Kidney epithelial cell (primary cell): ENCODE results near the gene MATN1. TPM values are rescaled to one million over a fixed set of nuclear protein-coding genes. Genes with fewer than 3 reads are reported as not detected.

Source experiments
- DNase-seq: peaks from one replicate; pipeline ENCODE4 v3.0.0-alpha.2; 2010; ENCODE audit warnings: low read depth
- H3K27me3 ChIP-seq: 2 replicates; pipeline ENCODE4 v1.6.0; 2011; ENCODE audit warnings: low read length; ENCODE audit not compliant: control insufficient read depth, insufficient read depth
- H3K36me3 ChIP-seq: 2 replicates; pipeline ENCODE4 v1.5.1; 2011; ENCODE audit warnings: low read length; ENCODE audit not compliant: control insufficient read depth, insufficient read depth
- H3K4me3 ChIP-seq: 2 replicates; pipeline ENCODE4 v1.5.1; 2011; ENCODE audit warnings: low read depth, mild to moderate bottlenecking, control low read depth, low read length
- CTCF ChIP-seq: IDR thresholded peaks from 2 replicates; pipeline ENCODE4 v1.5.1; 2011; ENCODE audit warnings: mild to moderate bottlenecking, moderate library complexity, low read length, control low read depth, inconsistent platforms; ENCODE audit not compliant: insufficient read depth, poor library complexity, severe bottlenecking
- total RNA-seq: library from RNA; depleted of rRNA; stranded (reverse); fragments of >200 nt; gene quantifications from 2 replicates; pipeline ENCODE4 v1.2.3, GENCODE V29; 2015

Gene MATN1
- total RNA-seq, 1 donor from 2014 or later: 0.04 TPM

- DNase-seq: no peak
- no peak overlapping the region for H3K4me3 ChIP-seq
- H3K27me3 ChIP-seq: no peaks in the 10 kb centered on the region
- TF ChIP-seq CTCF: no peak
- H3K36me3 ChIP-seq: no peaks in the 10 kb centered on the region
Measured at GRCh38 chr1:30765556-30766434, 42.4 kb upstream of the MATN1 start.

GRCh38 chr1:30764939-30765555 is 41.7 kb upstream of the MATN1 start:
- Histone ChIP-seq H3K36me3 (no peaks in the 10 kb centered on the region), H3K27me3 (no peaks in the 10 kb centered on the region), H3K4me3 (no peak overlapping the region)
- no peak for TF ChIP-seq CTCF
- DNase-seq: no peak

DNA sequence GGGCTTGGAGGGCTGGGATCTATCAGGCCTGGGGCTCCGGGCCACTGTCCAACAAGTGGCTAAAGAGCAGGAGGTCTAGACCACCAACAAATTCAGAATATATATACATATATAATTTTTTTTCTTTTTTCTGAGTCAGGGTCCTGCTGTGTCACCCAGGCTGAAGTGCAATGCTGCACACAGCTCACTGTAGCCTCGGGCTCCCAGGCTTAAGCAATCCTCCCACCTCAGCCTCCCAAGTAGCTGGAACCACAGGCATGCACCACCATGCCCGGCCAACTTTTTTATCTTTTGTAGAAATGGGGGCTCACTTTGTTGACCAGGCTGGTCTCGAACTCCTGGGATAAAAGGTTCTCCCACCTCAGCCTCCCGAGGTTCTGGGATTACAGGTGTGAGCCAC is 41.0 kb upstream of the MATN1 start:
- no peak overlapping the region for H3K4me3 ChIP-seq
- no peaks in the 10 kb centered on the region for H3K36me3 ChIP-seq
- DNase-seq: no peak
- H3K27me3 ChIP-seq: no peaks in the 10 kb centered on the region
- TF ChIP-seq CTCF: no peak

DNA sequence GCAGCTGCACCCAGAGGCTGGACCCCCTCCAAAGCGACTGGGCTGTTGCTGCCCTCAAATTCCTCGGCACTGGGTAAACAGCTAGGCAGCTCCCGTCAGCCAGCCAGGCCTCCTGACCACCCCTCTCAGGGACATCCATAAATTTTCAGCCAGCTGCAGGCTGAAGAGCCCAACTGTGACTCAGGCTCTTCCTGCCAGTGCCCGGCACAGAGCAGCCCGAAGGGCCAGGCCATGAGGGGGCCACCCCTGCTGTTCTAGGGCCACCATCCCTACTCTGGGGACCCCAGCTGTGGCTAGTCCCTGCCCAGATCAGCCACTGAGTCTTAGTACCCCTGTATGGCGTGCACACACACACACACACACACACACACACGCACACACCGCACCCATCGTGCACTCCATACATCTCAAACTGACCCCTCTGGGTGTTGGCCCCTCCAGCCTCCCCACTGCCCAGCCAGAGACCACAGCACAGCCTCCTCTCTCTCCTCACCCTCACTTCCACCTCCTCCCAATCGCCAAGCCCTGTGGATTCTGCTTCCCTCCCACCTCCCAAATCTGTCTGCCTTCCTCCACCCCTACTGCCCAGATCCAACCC is 40.4 kb upstream of the MATN1 start:
- Histone ChIP-seq H3K4me3 (no peak overlapping the region), H3K36me3 (no peaks in the 10 kb centered on the region), H3K27me3 (no peaks in the 10 kb centered on the region)
- TF ChIP-seq CTCF: no peak
- peak; percentile 25 for DNase-seq

- no peak for TF ChIP-seq CTCF
- no peak overlapping the region for H3K4me3 ChIP-seq
- DNase-seq: no peak
- H3K36me3 ChIP-seq: no peaks in the 10 kb centered on the region
- no peaks in the 10 kb centered on the region for H3K27me3 ChIP-seq
Measured at GRCh38 chr1:30762930-30763650, 39.7 kb upstream of the MATN1 start.
